Panc1 (cell line): ENCODE results near the gene MTA2. TPM values are rescaled to one million over a fixed set of nuclear protein-coding genes. Genes with fewer than 3 reads are reported as not detected.

Source experiments
- ATAC-seq: fragments of 200-7000 bp; cut with Tn5 transposase; 2 replicates; pipeline ENCODE4 v1.9.1; 2020; ENCODE audit warnings: mild to moderate bottlenecking, moderate library complexity
- BruUV-seq: library from RNA; stranded (reverse); fragments of 400-500 nt; replicated peaks from 2 replicates; lab custom pipeline; 2021; lab: Mats Ljungman, UMichigan
- CTCF ChIA-PET: fragments of 300-600 bp; sonication (Branson Sonifier 250); formaldehyde crosslinking; loops from one replicate; lab custom pipeline; 2022; ENCODE audit warnings: antibody characterized with exemption; lab: Charles Lee
- POLR2A ChIA-PET: fragments of 300-600 bp; sonication (Branson Sonifier 250); formaldehyde crosslinking; loops from one replicate; lab custom pipeline; 2022; ENCODE audit warnings: antibody characterized with exemption; lab: Charles Lee
- DNase-seq: peaks from one replicate; pipeline ENCODE4 v3.0.0-alpha.2; 2010; ENCODE audit warnings: low read depth, low spot score
- H3K27ac ChIP-seq: 2 replicates; pipeline ENCODE4 v1.5.1; 2011; ENCODE audit warnings: mild to moderate bottlenecking, low read length, inconsistent platforms
- H3K27me3 ChIP-seq: fragments of 200-500 bp; sonication (Bioruptor generic); 2 replicates; pipeline ENCODE4 v1.6.0; 2014; ENCODE audit warnings: low read length, inconsistent platforms; ENCODE audit not compliant: control insufficient read depth, insufficient read depth
- H3K36me3 ChIP-seq: fragments of 200-500 bp; sonication (Bioruptor generic); 2 replicates; pipeline ENCODE4 v1.5.1; 2014; ENCODE audit warnings: inconsistent platforms, mild to moderate bottlenecking, low read length, moderate library complexity; ENCODE audit not compliant: control insufficient read depth, insufficient read depth
- H3K4me1 ChIP-seq: 2 replicates; pipeline ENCODE4 v1.5.1; 2011; ENCODE audit warnings: inconsistent platforms, mild to moderate bottlenecking, low read length, moderate library complexity; ENCODE audit not compliant: control insufficient read depth, insufficient read depth
- H3K4me3 ChIP-seq, 2 experiments: 2 replicates each; pipeline ENCODE4 v1.5.1; 2011 to 2012; ENCODE audit warnings: low read depth in 2 of 2, low read length in 2 of 2, mild to moderate bottlenecking in 2 of 2, inconsistent platforms in 1 of 2, moderate library complexity in 1 of 2
- H3K9me3 ChIP-seq: fragments of 200-500 bp; sonication (Bioruptor generic); 2 replicates; pipeline ENCODE4 v1.5.1; 2014; ENCODE audit warnings: low read depth, mild to moderate bottlenecking, inconsistent platforms, low read length, moderate library complexity; ENCODE audit not compliant: control insufficient read depth, insufficient read depth
- CTCF ChIP-seq: fragments of 450-650 bp; IDR thresholded peaks from 2 replicates; pipeline ENCODE4 v1.5.1; 2017; ENCODE audit warnings: mild to moderate bottlenecking
- POLR2AphosphoS5 ChIP-seq: IDR thresholded peaks from 2 replicates; pipeline ENCODE4 v1.6.1; 2012; ENCODE audit warnings: mild to moderate bottlenecking, low read depth, low read length, moderate library complexity
- REST ChIP-seq, 2 experiments: IDR thresholded peaks; 2 replicates each; pipeline ENCODE4 v1.6.1; 2011 to 2012; ENCODE audit warnings: low read depth in 2 of 2, control low read depth in 1 of 2, low read length in 1 of 2, mild to moderate bottlenecking in 1 of 2, moderate library complexity in 1 of 2; ENCODE audit not compliant: insufficient read depth in 1 of 2
- SIN3A ChIP-seq: IDR thresholded peaks from 2 replicates; pipeline ENCODE4 v1.6.1; 2012; ENCODE audit warnings: low read depth, mild to moderate bottlenecking, low read length, moderate library complexity, borderline replicate concordance; ENCODE audit not compliant: insufficient read depth
- TCF7L2 ChIP-seq: IDR thresholded peaks from 2 replicates; pipeline ENCODE4 v1.6.1; 2011; ENCODE audit warnings: mild to moderate bottlenecking, low read depth, low read length, inconsistent platforms
- in situ Hi-C: cut with HindIII; loops from 2 replicates; pipeline ENCODE4 v1.10.0; 2016; ENCODE audit warnings: low sequenced_read_pairs, low pct_unique_long_range_greater_than_20kb
- intact Hi-C: fragments of 100-400 bp; cut with micrococcal nuclease; formaldehyde crosslinking; loops from one replicate; pipeline ENCODE4 v1.10.0; 2022; ENCODE audit not compliant: unreplicated experiment
- total RNA-seq: library from RNA; stranded (reverse); gene quantifications from one replicate; pipeline ENCODE4 v1.2.1, GENCODE V29; 2021; ENCODE audit not compliant: unreplicated experiment

Gene MTA2
- total RNA-seq, 1 experiment from 2014 or later, result 163 TPM

GRCh38 chr11:62592989-62593421 is 8.7 kb downstream of the MTA2 start:
- H3K27me3 ChIP-seq, result no peaks in the 10 kb centered on the region
- H3K9me3 ChIP-seq, result no peaks in the 10 kb centered on the region
- ATAC-seq, result no peak
- ChIA-PET POLR2A (interaction anchor here (0.6 kb wide), 1 partner anchor 152 kb away, joined by 7 read pairs; no protein-coding TSS in a partner anchor), CTCF (interaction anchor here (0.6 to 0.7 kb wide), 2 partner anchors 31 to 184 kb away, joined by 3 to 8 read pairs; no protein-coding TSS in a partner anchor)
- in situ Hi-C loops, result no loop called here
- no peak for DNase-seq
- H3K27ac ChIP-seq, result peak overlapping the region; percentile 91
- TF ChIP-seq CTCF, result no peak
- TF ChIP-seq POLR2AphosphoS5, result no peak
- TF ChIP-seq SIN3A, result no peak
- no peak for TF ChIP-seq REST (IDR thresholded peaks at IDR 0.05; ENCODE audit: insufficient read depth in 1 of 2, low read depth in 2 of 2, low read length in 1 of 2)
- no peak for TF ChIP-seq TCF7L2
- intact Hi-C loops, result no loop called here
- H3K4me1 ChIP-seq, result peaks cover 21% of the 10 kb centered on the region
- H3K36me3 ChIP-seq, result peaks cover 17% of the 10 kb centered on the region
- BruUV-seq, result no TSS peak
- H3K4me3 ChIP-seq, result no peak overlapping the region

- in situ Hi-C loops (no loop called here), intact Hi-C loops (no loop called here)
- Histone ChIP-seq H3K27me3 (no peaks in the 10 kb centered on the region), H3K36me3 (peaks cover 14% of the 10 kb centered on the region), H3K9me3 (no peaks in the 10 kb centered on the region), H3K27ac (peak overlapping the region; percentile 91), H3K4me3 (peak overlapping the region; percentile 74 to 86), H3K4me1 (peaks cover 24% of the 10 kb centered on the region)
- TSS peak; percentile 99 for BruUV-seq
- CTCF ChIA-PET, result interaction anchor here (0.6 kb wide), 1 partner anchor 185 kb away, joined by 3 read pairs; no protein-coding TSS in a partner anchor
- DNase-seq (no peak), ATAC-seq (no peak; the same call in 1 of the 2 replicates)
- TF ChIP-seq TCF7L2, result no peak
- peak; percentile 55; the same call in 1 of the 2 replicates for TF ChIP-seq POLR2AphosphoS5
- POLR2A ChIA-PET, result interaction anchor here (0.6 to 1.7 kb wide), 7 partner anchors 9 to 151 kb away, joined by 3 to 20 read pairs (median 7); partner anchors contain the start of genes AHNAK, C11orf98, CSKMT and EEF1G
Measured at GRCh38 chr11:62592146-62592815, 9.4 kb downstream of the MTA2 start.
